GM11168 (cell line): ENCODE results near the gene WASHC3.
"Not testable (repeated sequence)": the region's sequence is repeated elsewhere in the genome, so short reads cannot be mapped to it uniquely, and the experiment has no call there.

Experiments used
- in situ Hi-C: fragments of 300-500 bp; cut with MboI; formaldehyde crosslinking; loops from one replicate; pipeline ENCODE4 v1.12.0; 2022; ENCODE audit warnings: low sequenced_read_pairs; ENCODE audit not compliant: unreplicated experiment

WASHC3 gene

GRCh38 chr12:102051431-102051965 lies 10.3 kb downstream of the WASHC3 start:
- in situ Hi-C loops: no loop called here

- in situ Hi-C loops: no loop called here
Observed at GRCh38 chr12:102050660-102051430, 10.9 kb downstream of the WASHC3 start.

- in situ Hi-C loops: no loop called here
Observed at GRCh38 chr12:102043928-102044327, 17.9 kb downstream of the WASHC3 start.

GRCh38 chr12:102033991-102034745 lies 27.6 kb downstream of the WASHC3 start:
- in situ Hi-C loops: no loop called here

GRCh38 chr12:102031852-102032251 lies 29.9 kb downstream of the WASHC3 start:
- in situ Hi-C loops: no loop called here

- in situ Hi-C loops: no loop called here
Observed at GRCh38 chr12:102029141-102029540, 32.6 kb downstream of the WASHC3 start.

- in situ Hi-C loops: no loop called here
Observed at GRCh38 chr12:102026728-102027127, 35.1 kb downstream of the WASHC3 start.

GRCh38 chr12:102024765-102025164 lies 37.0 kb downstream of the WASHC3 start:
- in situ Hi-C loops: no loop called here

- in situ Hi-C loops: no loop called here
Observed at GRCh38 chr12:102023343-102023930, 38.4 kb downstream of the WASHC3 start.

GRCh38 chr12:102022286-102022685 lies 39.5 kb downstream of the WASHC3 start:
- in situ Hi-C loops: no loop called here

- in situ Hi-C loops: no loop called here
Observed at GRCh38 chr12:102021540-102022246, 40.1 kb downstream of the WASHC3 start.

- in situ Hi-C loops: not testable (repeated sequence)
Observed at GRCh38 chr12:102018607-102019006, 43.2 kb downstream of the WASHC3 start.

GRCh38 chr12:102016472-102016871 lies 45.3 kb downstream of the WASHC3 start:
- in situ Hi-C loops: no loop called here

GRCh38 chr12:102010265-102010994 lies 51.4 kb downstream of the WASHC3 start:
- in situ Hi-C loops: no loop called here

- in situ Hi-C loops: no loop called here
Observed at GRCh38 chr12:102009796-102010195, 52.0 kb downstream of the WASHC3 start.

GRCh38 chr12:102008615-102009126 lies 53.1 kb downstream of the WASHC3 start:
- in situ Hi-C loops: no loop called here

GRCh38 chr12:102005256-102005655 lies 56.5 kb downstream of the WASHC3 start:
- in situ Hi-C loops: no loop called here

- in situ Hi-C loops: no loop called here
Observed at GRCh38 chr12:101997102-101997501, 64.7 kb downstream of the WASHC3 start.

- in situ Hi-C loops: no loop called here
Observed at GRCh38 chr12:101995684-101996083, 66.1 kb downstream of the WASHC3 start.
